WTC11 (cell line): ENCODE measurements around the gene CFAP77. TPM values are rescaled to one million over a fixed set of nuclear protein-coding genes. Genes with fewer than 3 reads are reported as not detected.

Source experiments
- ATAC-seq: fragments of 200-7000 bp; cut with Tn5 transposase; 2 replicates; pipeline ENCODE4 v1.10.0; 2021; ENCODE audit warnings: mild to moderate bottlenecking, moderate library complexity
- CTCF ChIA-PET: fragments of 300-600 bp; sonication (Branson Sonifier 250); formaldehyde crosslinking; loops from one replicate; lab custom pipeline; 2021; ENCODE audit warnings: antibody characterized with exemption; lab: Charles Lee
- POLR2A ChIA-PET: fragments of 350-600 bp; sonication (Branson Sonifier 250); formaldehyde crosslinking; loops from one replicate; lab custom pipeline; 2021; ENCODE audit warnings: antibody characterized with exemption; lab: Charles Lee
- DNase-seq: peaks from one replicate; pipeline ENCODE4 v3.0.0; 2021; ENCODE audit warnings: low spot score
- H3K27ac Mint-ChIP-seq: 2 replicates; pipeline ENCODE4 v1.8.0; 2021; ENCODE audit warnings: mixed read lengths
- H3K27me3 Mint-ChIP-seq: 2 replicates; pipeline ENCODE4 v1.8.0; 2021; ENCODE audit warnings: low read depth, mild to moderate bottlenecking, moderate library complexity, mixed read lengths
- H3K36me3 Mint-ChIP-seq: 2 replicates; pipeline ENCODE4 v1.8.0; 2021; ENCODE audit warnings: mixed read lengths
- H3K4me1 Mint-ChIP-seq: 2 replicates; pipeline ENCODE4 v1.8.0; 2022; ENCODE audit warnings: mixed read lengths
- H3K4me3 Mint-ChIP-seq: 2 replicates; pipeline ENCODE4 v1.8.0; 2021; ENCODE audit warnings: mild to moderate bottlenecking, moderate library complexity, mixed read lengths
- H3K9me3 Mint-ChIP-seq: 2 replicates; pipeline ENCODE4 v1.8.0; 2021; ENCODE audit warnings: mixed read lengths
- E2F5 ChIP-seq: sonication (generic); formaldehyde crosslinking; IDR thresholded peaks from 2 replicates; pipeline ENCODE4 v1.8.1; 2022; ENCODE audit warnings: mild to moderate bottlenecking, moderate library complexity, missing genetic modification reagents
- EMX1 ChIP-seq: fragments of 250-450 bp; sonication (Bioruptor Pico); IDR thresholded peaks from 2 replicates; pipeline ENCODE4 v1.8.0; 2021; ENCODE audit warnings: mild to moderate bottlenecking
- GRHL2 ChIP-seq: fragments of 250-450 bp; sonication (Bioruptor Pico); IDR thresholded peaks from 2 replicates; pipeline ENCODE4 v1.8.0; 2022; ENCODE audit warnings: mild to moderate bottlenecking, moderate library complexity; ENCODE audit not compliant: insufficient replicate concordance, severe bottlenecking
- GTF2I ChIP-seq: fragments of 250-450 bp; sonication (Bioruptor Pico); conservative IDR thresholded peaks from 2 replicates; pipeline ENCODE4 v1.4.0; 2021; ENCODE audit warnings: mild to moderate bottlenecking
- IRF1 ChIP-seq: sonication (generic); formaldehyde crosslinking; IDR thresholded peaks from 2 replicates; pipeline ENCODE4 v1.8.0; 2023; ENCODE audit warnings: missing genetic modification reagents
- NFE2L1 ChIP-seq: sonication (generic); formaldehyde crosslinking; IDR thresholded peaks from 2 replicates; pipeline ENCODE4 v1.8.1; 2023; ENCODE audit warnings: missing genetic modification reagents
- NR2C2 ChIP-seq: sonication (generic); formaldehyde crosslinking; IDR thresholded peaks from 2 replicates; pipeline ENCODE4 v1.8.0; 2022; ENCODE audit warnings: mild to moderate bottlenecking, missing genetic modification reagents
- RELA ChIP-seq: sonication (generic); formaldehyde crosslinking; IDR thresholded peaks from 2 replicates; pipeline ENCODE4 v1.8.1; 2022; ENCODE audit warnings: missing genetic modification reagents, mild to moderate bottlenecking, borderline replicate concordance
- SP1 ChIP-seq: sonication (generic); formaldehyde crosslinking; conservative IDR thresholded peaks from 2 replicates; pipeline ENCODE4 v1.8.1; 2022; ENCODE audit warnings: missing genetic modification reagents
- TCF7 ChIP-seq: sonication (generic); formaldehyde crosslinking; IDR thresholded peaks from 2 replicates; pipeline ENCODE4 v1.8.0; 2022; ENCODE audit warnings: mild to moderate bottlenecking, low read depth, missing genetic modification reagents, moderate library complexity
- TEAD1 ChIP-seq: sonication (generic); formaldehyde crosslinking; IDR thresholded peaks from 2 replicates; pipeline ENCODE4 v1.8.0; 2022; ENCODE audit warnings: mild to moderate bottlenecking, missing genetic modification reagents
- USF1 ChIP-seq: sonication (generic); formaldehyde crosslinking; IDR thresholded peaks from 2 replicates; pipeline ENCODE4 v1.8.0; 2022; ENCODE audit warnings: mild to moderate bottlenecking, missing genetic modification reagents
- ZNF138 ChIP-seq: sonication (generic); formaldehyde crosslinking; conservative IDR thresholded peaks from 2 replicates; pipeline ENCODE4 v1.8.1; 2022; ENCODE audit warnings: mild to moderate bottlenecking, moderate library complexity, missing genetic modification reagents
- ZNF219 ChIP-seq: sonication (generic); formaldehyde crosslinking; IDR thresholded peaks from 2 replicates; pipeline ENCODE4 v1.8.0; 2023; ENCODE audit warnings: missing genetic modification reagents, mild to moderate bottlenecking, borderline replicate concordance
- ZNF281 ChIP-seq: sonication (generic); formaldehyde crosslinking; IDR thresholded peaks from 2 replicates; pipeline ENCODE4 v1.8.0; 2023; ENCODE audit warnings: mild to moderate bottlenecking, missing genetic modification reagents
- ZNF416 ChIP-seq: fragments of 250-450 bp; sonication (Bioruptor Pico); IDR thresholded peaks from 2 replicates; pipeline ENCODE4 v1.9.0; 2021; ENCODE audit warnings: mild to moderate bottlenecking, inconsistent platforms
- ZNF512 ChIP-seq: sonication (generic); formaldehyde crosslinking; IDR thresholded peaks from 2 replicates; pipeline ENCODE4 v1.8.1; 2022; ENCODE audit warnings: missing genetic modification reagents, borderline replicate concordance
- total RNA-seq: library from RNA; stranded (reverse); gene quantifications from 3 replicates; pipeline ENCODE4 v1.2.3, GENCODE V29; 2021
- TF ChIP-seq, protein P1 (sequence below): sonication (generic); formaldehyde crosslinking; conservative IDR thresholded peaks from 2 replicates; pipeline ENCODE4 v1.8.1; 2023; ENCODE audit warnings: mild to moderate bottlenecking, low read depth, missing genetic modification reagents, moderate library complexity
- TF ChIP-seq, protein P2 (sequence below): sonication (generic); formaldehyde crosslinking; IDR thresholded peaks from 2 replicates; pipeline ENCODE4 v1.8.1; 2023; ENCODE audit warnings: mild to moderate bottlenecking, missing genetic modification reagents, borderline replicate concordance
- TF ChIP-seq, protein P3 (sequence below): fragments of 250-450 bp; sonication (Bioruptor Pico); IDR thresholded peaks from 2 replicates; pipeline ENCODE4 v1.9.0; 2021; ENCODE audit warnings: mild to moderate bottlenecking

Gene CFAP77
- total RNA-seq, 1 experiment from 2014 or later = 1.2 TPM

DNA sequence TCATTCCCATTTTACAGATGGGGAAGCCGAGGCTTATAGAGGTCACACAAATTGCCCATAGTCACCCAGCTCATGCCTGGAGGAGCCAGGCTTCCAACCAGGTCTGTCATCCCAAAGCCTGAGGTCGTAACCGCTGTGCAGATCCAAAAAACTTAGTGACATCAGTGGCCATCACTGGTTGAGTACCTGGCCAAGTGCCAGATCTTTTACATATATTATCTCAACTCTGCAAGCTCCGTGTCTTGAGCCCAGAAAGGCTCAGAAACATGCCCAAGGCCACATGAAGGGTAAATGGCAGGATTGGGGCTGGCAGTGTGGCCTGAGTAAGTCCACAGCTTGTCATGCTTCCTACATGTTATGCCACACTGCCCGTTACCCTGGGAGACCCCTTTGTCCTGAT is 13.5 kb downstream of the CFAP77 start:
- Mint-ChIP-seq H3K27ac (no peak overlapping the region), H3K27me3 (peaks cover 3% of the 10 kb centered on the region), H3K4me3 (no peak overlapping the region), H3K4me1 (peaks cover 41% of the 10 kb centered on the region), H3K9me3 (no peaks in the 10 kb centered on the region), H3K36me3 (no peaks in the 10 kb centered on the region)
- no peak for ATAC-seq
- ChIA-PET POLR2A (no interaction called here), CTCF (interaction anchor here (0.7 to 1.9 kb wide), 3 partner anchors 24 to 151 kb away, joined by 3 to 5 read pairs (median 3); no protein-coding TSS in a partner anchor)
- no peak for TF ChIP-seq GRHL2 (CRISPR knock-in tag)
- TF ChIP-seq USF1 (CRISPR knock-in tag) = no peak
- no peak for TF ChIP-seq E2F5
- TF ChIP-seq TCF7 (CRISPR knock-in tag) = no peak
- no peak for TF ChIP-seq NR2C2
- TF ChIP-seq, protein P1, sequence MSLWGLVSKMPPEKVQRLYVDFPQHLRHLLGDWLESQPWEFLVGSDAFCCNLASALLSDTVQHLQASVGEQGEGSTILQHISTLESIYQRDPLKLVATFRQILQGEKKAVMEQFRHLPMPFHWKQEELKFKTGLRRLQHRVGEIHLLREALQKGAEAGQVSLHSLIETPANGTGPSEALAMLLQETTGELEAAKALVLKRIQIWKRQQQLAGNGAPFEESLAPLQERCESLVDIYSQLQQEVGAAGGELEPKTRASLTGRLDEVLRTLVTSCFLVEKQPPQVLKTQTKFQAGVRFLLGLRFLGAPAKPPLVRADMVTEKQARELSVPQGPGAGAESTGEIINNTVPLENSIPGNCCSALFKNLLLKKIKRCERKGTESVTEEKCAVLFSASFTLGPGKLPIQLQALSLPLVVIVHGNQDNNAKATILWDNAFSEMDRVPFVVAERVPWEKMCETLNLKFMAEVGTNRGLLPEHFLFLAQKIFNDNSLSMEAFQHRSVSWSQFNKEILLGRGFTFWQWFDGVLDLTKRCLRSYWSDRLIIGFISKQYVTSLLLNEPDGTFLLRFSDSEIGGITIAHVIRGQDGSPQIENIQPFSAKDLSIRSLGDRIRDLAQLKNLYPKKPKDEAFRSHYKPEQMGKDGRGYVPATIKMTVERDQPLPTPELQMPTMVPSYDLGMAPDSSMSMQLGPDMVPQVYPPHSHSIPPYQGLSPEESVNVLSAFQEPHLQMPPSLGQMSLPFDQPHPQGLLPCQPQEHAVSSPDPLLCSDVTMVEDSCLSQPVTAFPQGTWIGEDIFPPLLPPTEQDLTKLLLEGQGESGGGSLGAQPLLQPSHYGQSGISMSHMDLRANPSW = no peak
- TF ChIP-seq ZNF219 (CRISPR knock-in tag) = no peak
- no peak for TF ChIP-seq IRF1 (CRISPR knock-in tag)
- TF ChIP-seq TEAD1 (CRISPR knock-in tag) = no peak
- no peak for TF ChIP-seq ZNF138 (CRISPR knock-in tag)
- no peak for TF ChIP-seq ZNF281 (CRISPR knock-in tag)
- TF ChIP-seq, protein P2, sequence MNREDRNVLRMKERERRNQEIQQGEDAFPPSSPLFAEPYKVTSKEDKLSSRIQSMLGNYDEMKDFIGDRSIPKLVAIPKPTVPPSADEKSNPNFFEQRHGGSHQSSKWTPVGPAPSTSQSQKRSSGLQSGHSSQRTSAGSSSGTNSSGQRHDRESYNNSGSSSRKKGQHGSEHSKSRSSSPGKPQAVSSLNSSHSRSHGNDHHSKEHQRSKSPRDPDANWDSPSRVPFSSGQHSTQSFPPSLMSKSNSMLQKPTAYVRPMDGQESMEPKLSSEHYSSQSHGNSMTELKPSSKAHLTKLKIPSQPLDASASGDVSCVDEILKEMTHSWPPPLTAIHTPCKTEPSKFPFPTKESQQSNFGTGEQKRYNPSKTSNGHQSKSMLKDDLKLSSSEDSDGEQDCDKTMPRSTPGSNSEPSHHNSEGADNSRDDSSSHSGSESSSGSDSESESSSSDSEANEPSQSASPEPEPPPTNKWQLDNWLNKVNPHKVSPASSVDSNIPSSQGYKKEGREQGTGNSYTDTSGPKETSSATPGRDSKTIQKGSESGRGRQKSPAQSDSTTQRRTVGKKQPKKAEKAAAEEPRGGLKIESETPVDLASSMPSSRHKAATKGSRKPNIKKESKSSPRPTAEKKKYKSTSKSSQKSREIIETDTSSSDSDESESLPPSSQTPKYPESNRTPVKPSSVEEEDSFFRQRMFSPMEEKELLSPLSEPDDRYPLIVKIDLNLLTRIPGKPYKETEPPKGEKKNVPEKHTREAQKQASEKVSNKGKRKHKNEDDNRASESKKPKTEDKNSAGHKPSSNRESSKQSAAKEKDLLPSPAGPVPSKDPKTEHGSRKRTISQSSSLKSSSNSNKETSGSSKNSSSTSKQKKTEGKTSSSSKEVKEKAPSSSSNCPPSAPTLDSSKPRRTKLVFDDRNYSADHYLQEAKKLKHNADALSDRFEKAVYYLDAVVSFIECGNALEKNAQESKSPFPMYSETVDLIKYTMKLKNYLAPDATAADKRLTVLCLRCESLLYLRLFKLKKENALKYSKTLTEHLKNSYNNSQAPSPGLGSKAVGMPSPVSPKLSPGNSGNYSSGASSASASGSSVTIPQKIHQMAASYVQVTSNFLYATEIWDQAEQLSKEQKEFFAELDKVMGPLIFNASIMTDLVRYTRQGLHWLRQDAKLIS (CRISPR knock-in tag) = no peak
- no peak for TF ChIP-seq GTF2I (CRISPR knock-in tag)
- no peak for TF ChIP-seq SP1 (CRISPR knock-in tag)
- TF ChIP-seq EMX1 (CRISPR knock-in tag) = no peak
- no peak for TF ChIP-seq ZNF416 (CRISPR knock-in tag)
- no peak for TF ChIP-seq RELA (CRISPR knock-in tag)
- no peak for TF ChIP-seq NFE2L1 (CRISPR knock-in tag)
- TF ChIP-seq ZNF512 (CRISPR knock-in tag) = no peak
- TF ChIP-seq, protein P3, sequence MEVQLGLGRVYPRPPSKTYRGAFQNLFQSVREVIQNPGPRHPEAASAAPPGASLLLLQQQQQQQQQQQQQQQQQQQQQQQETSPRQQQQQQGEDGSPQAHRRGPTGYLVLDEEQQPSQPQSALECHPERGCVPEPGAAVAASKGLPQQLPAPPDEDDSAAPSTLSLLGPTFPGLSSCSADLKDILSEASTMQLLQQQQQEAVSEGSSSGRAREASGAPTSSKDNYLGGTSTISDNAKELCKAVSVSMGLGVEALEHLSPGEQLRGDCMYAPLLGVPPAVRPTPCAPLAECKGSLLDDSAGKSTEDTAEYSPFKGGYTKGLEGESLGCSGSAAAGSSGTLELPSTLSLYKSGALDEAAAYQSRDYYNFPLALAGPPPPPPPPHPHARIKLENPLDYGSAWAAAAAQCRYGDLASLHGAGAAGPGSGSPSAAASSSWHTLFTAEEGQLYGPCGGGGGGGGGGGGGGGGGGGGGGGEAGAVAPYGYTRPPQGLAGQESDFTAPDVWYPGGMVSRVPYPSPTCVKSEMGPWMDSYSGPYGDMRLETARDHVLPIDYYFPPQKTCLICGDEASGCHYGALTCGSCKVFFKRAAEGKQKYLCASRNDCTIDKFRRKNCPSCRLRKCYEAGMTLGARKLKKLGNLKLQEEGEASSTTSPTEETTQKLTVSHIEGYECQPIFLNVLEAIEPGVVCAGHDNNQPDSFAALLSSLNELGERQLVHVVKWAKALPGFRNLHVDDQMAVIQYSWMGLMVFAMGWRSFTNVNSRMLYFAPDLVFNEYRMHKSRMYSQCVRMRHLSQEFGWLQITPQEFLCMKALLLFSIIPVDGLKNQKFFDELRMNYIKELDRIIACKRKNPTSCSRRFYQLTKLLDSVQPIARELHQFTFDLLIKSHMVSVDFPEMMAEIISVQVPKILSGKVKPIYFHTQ = no peak
- no peak for DNase-seq
